ENCODE data around the gene BZW1. TPM values are rescaled to one million over a fixed set of nuclear protein-coding genes. Genes with fewer than 3 reads are reported as not detected.

Gene BZW1
- total RNA-seq, 1 donor from 2014 or later, result 232 TPM

- Mint-ChIP-seq H3K9me3 (ENCODE audit: unreplicated experiment) (peaks cover 12% of the 10 kb centered on the region), H3K4me1 (ENCODE audit: low read depth, unreplicated experiment) (peaks cover 19% of the 10 kb centered on the region), H3K36me3 (ENCODE audit: unreplicated experiment) (peaks cover 4% of the 10 kb centered on the region), H3K27ac (ENCODE audit: unreplicated experiment) (peak within 1 kb of the TSS; percentile 100), H3K27me3 (ENCODE audit: unreplicated experiment) (peaks cover 6% of the 10 kb centered on the region), H3K4me3 (ENCODE audit: unreplicated experiment) (peak within 1 kb of the TSS; percentile 96)
- TF ChIP-seq CTCF (IDR thresholded peaks at IDR 0.05; ENCODE audit: partially characterized antibody, unreplicated experiment), result no peak
- DNase-seq, result peak; percentile 94
Measured at GRCh38 chr2:200864176-200865034, 52.7 kb downstream of the BZW1 start, which contains the start of gene CLK1. CLK1 (minus strand) TSS chr2:200864658; CDS start chr2:200861862, 2,796 bp downstream.

GRCh38 chr2:200869014-200869413 is 57.3 kb downstream of the BZW1 start:
- H3K27me3 Mint-ChIP-seq (ENCODE audit: unreplicated experiment), result peaks cover 2% of the 10 kb centered on the region
- H3K36me3 Mint-ChIP-seq (ENCODE audit: unreplicated experiment), result peaks cover under 1% of the 10 kb centered on the region
- TF ChIP-seq CTCF (IDR thresholded peaks at IDR 0.05; ENCODE audit: partially characterized antibody, unreplicated experiment), result no peak
- H3K4me3 Mint-ChIP-seq (ENCODE audit: unreplicated experiment), result no peak overlapping the region
- H3K9me3 Mint-ChIP-seq (ENCODE audit: unreplicated experiment), result peaks cover 5% of the 10 kb centered on the region
- H3K4me1 Mint-ChIP-seq (ENCODE audit: low read depth, unreplicated experiment), result peaks cover 2% of the 10 kb centered on the region
- H3K27ac Mint-ChIP-seq (ENCODE audit: unreplicated experiment), result no peak overlapping the region
- DNase-seq, result no peak

- H3K36me3 Mint-ChIP-seq (ENCODE audit: unreplicated experiment), result no peaks in the 10 kb centered on the region
- H3K27me3 Mint-ChIP-seq (ENCODE audit: unreplicated experiment), result peaks cover 2% of the 10 kb centered on the region
- TF ChIP-seq CTCF (IDR thresholded peaks at IDR 0.05; ENCODE audit: partially characterized antibody, unreplicated experiment), result no peak
- no peak overlapping the region for H3K4me3 Mint-ChIP-seq (ENCODE audit: unreplicated experiment)
- no peak overlapping the region for H3K27ac Mint-ChIP-seq (ENCODE audit: unreplicated experiment)
- H3K4me1 Mint-ChIP-seq (ENCODE audit: low read depth, unreplicated experiment), result no peaks in the 10 kb centered on the region
- DNase-seq, result no peak
- no peaks in the 10 kb centered on the region for H3K9me3 Mint-ChIP-seq (ENCODE audit: unreplicated experiment)
Measured at GRCh38 chr2:200871151-200871550, 59.4 kb downstream of the BZW1 start.

- Mint-ChIP-seq H3K4me1 (ENCODE audit: low read depth, unreplicated experiment) (no peaks in the 10 kb centered on the region), H3K9me3 (ENCODE audit: unreplicated experiment) (no peaks in the 10 kb centered on the region), H3K4me3 (ENCODE audit: unreplicated experiment) (no peak overlapping the region), H3K27me3 (ENCODE audit: unreplicated experiment) (peaks cover 2% of the 10 kb centered on the region), H3K27ac (ENCODE audit: unreplicated experiment) (no peak overlapping the region), H3K36me3 (ENCODE audit: unreplicated experiment) (no peaks in the 10 kb centered on the region)
- no peak for TF ChIP-seq CTCF (IDR thresholded peaks at IDR 0.05; ENCODE audit: partially characterized antibody, unreplicated experiment)
- no peak for DNase-seq
Measured at GRCh38 chr2:200873560-200873959, 61.9 kb downstream of the BZW1 start.

Other genes starting within 250 kb of the BZW1 start
- gene AOX1, start 225.9 kb upstream of the BZW1 start, total RNA-seq (ENCODE audit: unreplicated experiment), result 0.32 TPM
- 141 TPM for gene CLK1, start 52.7 kb downstream of the BZW1 start, total RNA-seq (ENCODE audit: unreplicated experiment)
- gene PPIL3, start 77.2 kb downstream of the BZW1 start, total RNA-seq (ENCODE audit: unreplicated experiment), result 44.9 TPM
- 19.7 TPM for gene NIF3L1, start 77.5 kb downstream of the BZW1 start, total RNA-seq (ENCODE audit: unreplicated experiment)
- gene ORC2, start 151.8 kb downstream of the BZW1 start, total RNA-seq (ENCODE audit: unreplicated experiment), result 28.2 TPM

All from glutamatergic neuron (in vitro differentiated cells).